RWPE1 (cell line): ENCODE measurements around the gene ADGRD1.

Source experiments
- CTCF ChIA-PET: fragments of 350-600 bp; sonication (Branson Sonifier 250); formaldehyde crosslinking; extraction: SDS; loops from one replicate; lab custom pipeline; 2021; lab: Yijun Ruan, JAX
- POLR2A ChIA-PET: fragments of 400-600 bp; formaldehyde crosslinking; extraction: SDS; loops from one replicate; lab custom pipeline; 2020; ENCODE audit warnings: antibody characterized with exemption; ENCODE audit not compliant: low non-redundant PET; lab: Yijun Ruan, JAX
- DNase-seq: peaks from one replicate; pipeline ENCODE4 v3.0.0; 2012; ENCODE audit warnings: low spot score
- H3K27ac ChIP-seq: fragments of 450-650 bp; 2 replicates; pipeline ENCODE4 v1.5.1; 2017
- CTCF ChIP-seq: fragments of 450-650 bp; conservative IDR thresholded peaks from 2 replicates; pipeline ENCODE4 v1.5.1; 2017; ENCODE audit warnings: low read depth, mild to moderate bottlenecking

The ADGRD1 gene

GRCh38 chr12:131174901-131175300 lies 221.2 kb downstream of the ADGRD1 start:
- ChIA-PET POLR2A (no interaction called here), CTCF (no interaction called here)
- TF ChIP-seq CTCF = no peak
- no peak for DNase-seq
- no peak overlapping the region for H3K27ac ChIP-seq

DNA sequence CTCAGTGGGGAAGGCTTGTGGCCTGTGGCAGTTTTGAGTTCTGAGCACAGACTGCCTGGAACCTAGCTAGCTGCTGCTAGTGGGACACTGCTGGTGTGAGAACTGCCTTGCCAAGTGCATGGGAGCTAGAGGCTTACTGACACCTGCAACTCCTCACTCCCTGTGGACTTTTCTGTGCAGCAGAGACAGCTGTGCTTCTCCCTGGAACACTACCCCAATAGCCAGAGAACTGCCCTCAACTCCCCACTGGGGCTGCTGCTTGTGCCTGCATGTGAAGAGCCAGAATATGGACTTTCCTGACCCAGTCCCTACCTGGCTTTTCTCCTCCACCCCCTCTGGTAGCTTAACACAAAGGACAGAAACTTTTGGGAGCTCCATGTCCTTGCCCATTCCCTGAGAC lies 222.6 kb downstream of the ADGRD1 start:
- no peak overlapping the region for H3K27ac ChIP-seq
- DNase-seq = no peak
- CTCF ChIA-PET = no interaction called here
- POLR2A ChIA-PET = no interaction called here
- TF ChIP-seq CTCF = no peak

GRCh38 chr12:131176926-131177325 lies 223.2 kb downstream of the ADGRD1 start:
- ChIA-PET POLR2A (no interaction called here), CTCF (no interaction called here)
- no peak for TF ChIP-seq CTCF
- no peak for DNase-seq
- no peak overlapping the region for H3K27ac ChIP-seq

DNA sequence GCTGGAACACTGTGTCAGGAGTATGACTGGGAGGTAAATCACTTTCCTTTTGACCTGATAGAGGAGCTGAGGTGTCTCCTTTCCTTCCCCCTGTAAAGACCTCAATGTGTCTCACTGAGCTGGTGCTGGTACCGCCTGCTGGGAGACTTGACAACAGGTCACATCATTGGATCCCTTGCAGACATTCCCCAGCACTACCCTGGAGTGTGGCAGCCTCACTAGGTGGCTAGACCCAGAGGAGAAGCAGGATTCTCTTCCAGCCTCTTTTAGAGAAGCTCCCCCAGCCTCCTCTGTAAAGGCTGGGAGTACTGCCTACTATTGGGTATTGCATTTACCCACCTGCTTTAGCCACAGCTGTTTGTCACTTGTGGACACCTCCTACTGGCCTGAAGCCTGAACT lies 223.9 kb downstream of the ADGRD1 start:
- H3K27ac ChIP-seq = no peak overlapping the region
- no peak for TF ChIP-seq CTCF
- ChIA-PET POLR2A (no interaction called here), CTCF (no interaction called here)
- DNase-seq = no peak

GRCh38 chr12:131187602-131188001 lies 233.9 kb downstream of the ADGRD1 start:
- ChIA-PET POLR2A (no interaction called here), CTCF (no interaction called here)
- TF ChIP-seq CTCF = no peak
- no peak overlapping the region for H3K27ac ChIP-seq
- no peak for DNase-seq

DNA sequence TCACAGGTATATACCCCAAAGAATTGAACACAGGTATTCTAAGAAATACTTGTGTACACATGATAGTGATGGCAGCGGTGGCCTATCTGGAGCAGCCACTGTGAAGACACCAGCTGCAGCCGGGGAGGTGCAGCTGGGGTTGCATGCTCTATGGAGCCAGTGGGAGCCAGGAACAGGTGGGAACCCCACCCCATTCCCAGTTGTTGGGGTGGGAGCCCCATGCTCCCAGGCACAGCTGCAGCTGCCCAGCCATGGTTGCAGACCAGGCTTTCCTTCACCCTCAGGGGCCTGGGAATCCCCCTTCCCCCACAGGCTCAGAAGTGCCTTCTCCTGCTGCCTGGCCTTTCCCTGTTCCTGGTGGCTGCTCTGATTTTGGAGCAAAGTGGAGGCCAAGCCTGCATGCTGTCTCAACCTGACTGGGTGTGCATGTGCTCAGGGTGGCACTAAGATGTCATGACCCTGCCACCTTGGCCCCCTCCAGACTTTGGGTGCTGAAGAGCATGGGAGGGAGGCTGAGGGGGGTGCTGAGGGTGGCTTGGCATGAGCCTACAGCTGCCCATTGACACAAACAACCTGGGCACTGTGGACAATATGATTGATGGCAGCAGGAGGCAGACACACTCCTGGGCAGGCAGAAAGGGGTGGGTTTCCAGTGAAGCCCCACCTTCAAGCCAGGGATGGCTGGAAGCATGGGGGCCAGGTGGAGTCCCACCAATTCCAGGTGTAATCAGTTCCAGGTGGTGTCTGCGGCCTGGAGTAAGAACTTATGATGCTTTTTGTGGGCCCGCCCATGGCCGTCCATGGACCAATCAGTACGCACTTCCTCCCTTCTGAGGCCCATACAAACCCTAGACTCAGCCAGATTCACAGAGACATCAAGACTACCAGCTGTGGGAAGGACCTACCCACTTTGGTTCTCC lies 234.7 kb downstream of the ADGRD1 start:
- H3K27ac ChIP-seq = no peak overlapping the region
- DNase-seq = no peak
- CTCF ChIA-PET = no interaction called here
- POLR2A ChIA-PET = no interaction called here
- no peak for TF ChIP-seq CTCF
